Lower leg skin (tissue), 3 donors: Measurements from ENCODE around the gene CAPN12.

Experiments used
- CTCF ChIP-seq, 3 donors: fragments of 450-650 bp; IDR thresholded peaks; one replicate each; pipeline ENCODE4 v1.5.1; 2016; ENCODE audit warnings: antibody characterized with exemption in 3 of 3, mild to moderate bottlenecking in 3 of 3, moderate library complexity in 2 of 3
- POLR2A ChIP-seq, 2 donors: fragments of 450-650 bp; IDR thresholded peaks; one replicate each; pipeline ENCODE4 v1.6.1; 2016 to 2017; ENCODE audit warnings: antibody characterized with exemption in 2 of 2, mild to moderate bottlenecking in 1 of 2, moderate library complexity in 1 of 2

GRCh38 chr19:38682872-38683392 lies 61.3 kb downstream of the CAPN12 start:
- TF ChIP-seq CTCF (IDR thresholded peaks at IDR 0.05) (no peak), POLR2A (IDR thresholded peaks at IDR 0.05) (no peak)
